ENCODE measurements around the gene ETS1. TPM values are rescaled to one million over a fixed set of nuclear protein-coding genes. Genes with fewer than 3 reads are reported as not detected.

ETS1 gene
- total RNA-seq, 2 donors from 2014 or later, result 34.3 to 36.4 TPM

DNA sequence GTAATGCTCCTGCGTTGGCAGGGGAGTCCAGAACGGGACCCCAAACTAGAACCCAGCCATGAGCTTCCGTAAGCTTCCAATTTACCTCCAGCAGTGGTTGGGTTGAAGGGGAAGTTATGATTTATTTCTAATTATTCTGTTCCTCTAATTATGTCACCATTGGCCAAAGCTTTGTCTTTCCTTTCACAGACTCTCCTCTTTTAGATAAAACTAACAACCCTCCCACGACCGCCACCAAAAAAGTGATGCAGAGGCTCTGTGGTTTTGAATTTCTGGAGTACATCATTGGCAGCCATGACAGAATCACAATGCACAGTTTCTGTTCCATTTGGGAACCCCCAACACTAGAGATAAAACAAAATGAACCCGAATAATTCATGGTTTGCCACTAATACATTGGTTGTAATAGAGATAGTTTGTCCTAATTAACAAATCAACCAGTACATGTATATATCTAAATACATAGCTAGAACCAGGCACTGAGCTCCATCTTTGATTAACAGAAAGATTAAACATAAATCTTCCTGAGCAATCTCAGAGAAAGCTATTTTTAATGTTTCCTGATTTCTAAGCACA lies 64.3 kb downstream of the ETS1 start:
- H3K4me3 Mint-ChIP-seq, result peak overlapping the region; percentile 79
- peaks cover 7% of the 10 kb centered on the region for H3K27me3 Mint-ChIP-seq (ENCODE audit: insufficient read depth)
- no peak for DNase-seq
- peak overlapping the region; percentile 73 for H3K4me3 ChIP-seq (ENCODE audit: low read length)
- no peaks in the 10 kb centered on the region for H3K36me3 Mint-ChIP-seq (ENCODE audit: low read depth)
- H3K27ac Mint-ChIP-seq, result peak overlapping the region; percentile 92
- H3K27me3 ChIP-seq (ENCODE audit: control insufficient read depth, insufficient read depth, low read length, poor library complexity, severe bottlenecking), result peaks cover 7% of the 10 kb centered on the region
- H3K9ac ChIP-seq (ENCODE audit: extremely low read depth, low read length, poor library complexity, severe bottlenecking), result peak overlapping the region; percentile 59
- H3K36me3 ChIP-seq (ENCODE audit: control insufficient read depth, insufficient read depth, low read length), result no peaks in the 10 kb centered on the region
- 27 to 46% methylated on average over 2 to 4 of the region's 6 CpGs for WGBS, 2 experiments (ENCODE audit: insufficient coverage in 1 of 2, insufficient read length in 1 of 2)
- no peaks in the 10 kb centered on the region for H3K9me3 ChIP-seq (ENCODE audit: control insufficient read depth, low read length)
- peaks cover 41% of the 10 kb centered on the region for H3K4me1 ChIP-seq (ENCODE audit: control insufficient read depth, insufficient read depth, low read length)
- H3K9me3 Mint-ChIP-seq, result no peaks in the 10 kb centered on the region
- TF ChIP-seq, protein P1, sequence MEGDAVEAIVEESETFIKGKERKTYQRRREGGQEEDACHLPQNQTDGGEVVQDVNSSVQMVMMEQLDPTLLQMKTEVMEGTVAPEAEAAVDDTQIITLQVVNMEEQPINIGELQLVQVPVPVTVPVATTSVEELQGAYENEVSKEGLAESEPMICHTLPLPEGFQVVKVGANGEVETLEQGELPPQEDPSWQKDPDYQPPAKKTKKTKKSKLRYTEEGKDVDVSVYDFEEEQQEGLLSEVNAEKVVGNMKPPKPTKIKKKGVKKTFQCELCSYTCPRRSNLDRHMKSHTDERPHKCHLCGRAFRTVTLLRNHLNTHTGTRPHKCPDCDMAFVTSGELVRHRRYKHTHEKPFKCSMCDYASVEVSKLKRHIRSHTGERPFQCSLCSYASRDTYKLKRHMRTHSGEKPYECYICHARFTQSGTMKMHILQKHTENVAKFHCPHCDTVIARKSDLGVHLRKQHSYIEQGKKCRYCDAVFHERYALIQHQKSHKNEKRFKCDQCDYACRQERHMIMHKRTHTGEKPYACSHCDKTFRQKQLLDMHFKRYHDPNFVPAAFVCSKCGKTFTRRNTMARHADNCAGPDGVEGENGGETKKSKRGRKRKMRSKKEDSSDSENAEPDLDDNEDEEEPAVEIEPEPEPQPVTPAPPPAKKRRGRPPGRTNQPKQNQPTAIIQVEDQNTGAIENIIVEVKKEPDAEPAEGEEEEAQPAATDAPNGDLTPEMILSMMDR (conservative IDR thresholded peaks at IDR 0.05), result no peak
- no peak overlapping the region for H3K27ac ChIP-seq (ENCODE audit: low read depth, low read length)
- H3K4me1 Mint-ChIP-seq, result peaks cover 75% of the 10 kb centered on the region

DNA sequence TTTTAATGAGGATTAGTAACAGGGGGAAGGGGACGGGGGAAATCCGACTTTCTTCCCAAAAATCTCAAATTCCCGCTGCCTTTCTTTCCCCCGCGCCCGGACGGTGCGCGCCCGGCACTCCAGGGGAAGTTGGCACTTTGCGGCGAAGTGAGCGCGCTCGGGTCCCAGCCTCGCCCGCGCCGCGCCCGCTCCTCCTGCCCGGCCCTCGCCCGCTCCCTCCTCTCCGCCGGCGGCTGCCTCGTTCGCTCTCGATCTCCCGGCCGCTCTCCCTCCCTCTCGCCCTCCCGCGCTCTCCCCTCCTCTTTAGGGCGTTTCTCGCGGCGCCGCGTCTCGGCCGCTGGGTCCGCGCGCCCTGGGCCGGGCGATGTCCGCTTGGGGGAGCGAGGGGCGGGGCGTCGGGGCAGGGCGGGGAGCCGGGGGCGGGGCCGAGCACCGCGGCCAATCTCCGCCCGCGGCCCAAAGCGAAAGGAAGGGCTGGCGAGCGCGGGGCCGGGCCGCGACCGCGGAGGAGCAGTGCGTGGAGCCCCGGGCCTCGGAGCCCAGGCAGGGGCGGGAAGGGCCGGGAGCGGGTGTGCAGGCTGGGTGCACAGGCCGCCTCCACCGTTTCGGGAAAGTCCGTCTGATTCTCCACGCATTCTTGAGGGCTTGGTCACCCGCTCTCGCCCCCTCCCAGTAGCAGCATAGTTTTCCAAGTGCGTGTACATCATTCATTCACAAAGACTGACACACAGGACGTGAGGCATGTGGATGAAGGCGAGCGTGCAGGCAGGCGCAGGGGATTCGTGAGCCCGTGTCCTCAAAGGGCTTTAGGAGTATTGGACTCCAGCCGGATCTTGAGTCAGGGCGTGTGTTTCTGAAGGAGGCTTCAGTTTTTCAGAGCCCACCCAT lies 65.1 kb downstream of the ETS1 start:
- peak; percentile 97 for DNase-seq
- H3K4me1 Mint-ChIP-seq, result peaks cover 77% of the 10 kb centered on the region
- WGBS, 2 experiments (ENCODE audit: insufficient coverage in 1 of 2, insufficient read length in 1 of 2), result 1 to 6% methylated on average over 16 to 93 of the region's 93 CpGs
- no peaks in the 10 kb centered on the region for H3K9me3 Mint-ChIP-seq
- Histone ChIP-seq H3K36me3 (ENCODE audit: control insufficient read depth, insufficient read depth, low read length) (no peaks in the 10 kb centered on the region), H3K9ac (ENCODE audit: extremely low read depth, low read length, poor library complexity, severe bottlenecking) (peak overlapping the region; percentile 59), H3K4me1 (ENCODE audit: control insufficient read depth, insufficient read depth, low read length) (peaks cover 41% of the 10 kb centered on the region), H3K27me3 (ENCODE audit: control insufficient read depth, insufficient read depth, low read length, poor library complexity, severe bottlenecking) (peaks cover 7% of the 10 kb centered on the region), H3K9me3 (ENCODE audit: control insufficient read depth, low read length) (no peaks in the 10 kb centered on the region), H3K27ac (ENCODE audit: low read depth, low read length) (no peak overlapping the region), H3K4me3 (ENCODE audit: low read length) (peak overlapping the region; percentile 92)
- peaks cover 4% of the 10 kb centered on the region for H3K27me3 Mint-ChIP-seq (ENCODE audit: insufficient read depth)
- no peaks in the 10 kb centered on the region for H3K36me3 Mint-ChIP-seq (ENCODE audit: low read depth)
- TF ChIP-seq, protein P1 (conservative IDR thresholded peaks at IDR 0.05), result no peak
- peak overlapping the region; percentile 79 for H3K4me3 Mint-ChIP-seq
- peak overlapping the region; percentile 92 for H3K27ac Mint-ChIP-seq

DNA sequence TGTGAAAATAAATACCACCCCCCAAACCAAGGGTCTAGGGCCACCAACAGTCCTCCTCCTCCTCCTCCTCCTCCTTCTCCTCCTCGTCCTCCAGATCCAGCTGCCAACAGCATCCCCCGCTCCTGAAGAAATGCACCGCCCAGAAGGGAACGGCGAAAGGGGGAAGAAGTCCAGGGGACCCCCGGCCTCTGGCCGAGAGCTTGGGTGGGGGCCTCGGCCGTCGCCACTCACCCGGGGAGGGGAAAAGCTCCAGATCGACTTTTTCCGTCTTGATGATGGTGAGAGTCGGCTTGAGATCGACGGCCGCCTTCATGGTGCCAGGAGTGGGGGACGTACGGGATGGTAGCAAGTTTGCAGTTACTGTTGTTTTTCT lies 65.7 kb downstream of the ETS1 start:
- H3K4me1 Mint-ChIP-seq, result peaks cover 72% of the 10 kb centered on the region
- no peaks in the 10 kb centered on the region for H3K36me3 Mint-ChIP-seq (ENCODE audit: low read depth)
- H3K9me3 ChIP-seq (ENCODE audit: control insufficient read depth, low read length), result no peaks in the 10 kb centered on the region
- DNase-seq, result no peak
- peaks cover 4% of the 10 kb centered on the region for H3K27me3 Mint-ChIP-seq (ENCODE audit: insufficient read depth)
- TF ChIP-seq, protein P1 (conservative IDR thresholded peaks at IDR 0.05), result no peak
- H3K36me3 ChIP-seq (ENCODE audit: control insufficient read depth, insufficient read depth, low read length), result no peaks in the 10 kb centered on the region
- H3K4me1 ChIP-seq (ENCODE audit: control insufficient read depth, insufficient read depth, low read length), result peaks cover 39% of the 10 kb centered on the region
- H3K9me3 Mint-ChIP-seq, result no peaks in the 10 kb centered on the region
- H3K4me3 ChIP-seq (ENCODE audit: low read length), result peak overlapping the region; percentile 92
- 1 to 8% methylated on average over 8 to 19 of the region's 19 CpGs for WGBS, 2 experiments (ENCODE audit: insufficient coverage in 1 of 2, insufficient read length in 1 of 2)
- peak overlapping the region; percentile 79 for H3K4me3 Mint-ChIP-seq
- peaks cover 7% of the 10 kb centered on the region for H3K27me3 ChIP-seq (ENCODE audit: control insufficient read depth, insufficient read depth, low read length, poor library complexity, severe bottlenecking)
- no peak overlapping the region for H3K27ac Mint-ChIP-seq
- H3K27ac ChIP-seq (ENCODE audit: low read depth, low read length), result no peak overlapping the region
- peak overlapping the region; percentile 55 for H3K9ac ChIP-seq (ENCODE audit: extremely low read depth, low read length, poor library complexity, severe bottlenecking)
